Ovary (tissue), 9 donors: ENCODE results near the gene APOBEC4. TPM values are rescaled to one million over a fixed set of nuclear protein-coding genes. Genes with fewer than 3 reads are reported as not detected.

Experiments
- DNase-seq, 5 donors: peaks; one replicate each; pipeline ENCODE4 v3.0.0-alpha.2; 2019 to 2020
- H3K27ac ChIP-seq, 2 donors: fragments of 200-600 bp; one replicate each; pipeline versions ENCODE4 v1.5.1 to v1.8.0; 2019 to 2022
- H3K27me3 ChIP-seq: fragments of 200-600 bp; one replicate; pipeline ENCODE4 v1.8.0; 2022
- H3K36me3 ChIP-seq: fragments of 200-600 bp; sonication (generic); one replicate; pipeline ENCODE4 v1.5.1; 2019
- H3K4me1 ChIP-seq: one replicate; pipeline ENCODE4 v1.8.1; 2013; ENCODE audit warnings: mild to moderate bottlenecking, moderate library complexity; ENCODE audit not compliant: insufficient read depth
- H3K4me3 ChIP-seq: fragments of 200-600 bp; sonication (generic); one replicate; pipeline ENCODE4 v1.5.1; 2017
- H3K9me3 ChIP-seq, 2 donors: fragments of 200-600 bp in 1 of 2; sonication (generic) in 1 of 2; one replicate each; pipeline versions ENCODE4 v1.5.1 to v1.8.1; 2013 to 2019; ENCODE audit warnings: mild to moderate bottlenecking in 1 of 2, moderate library complexity in 1 of 2
- EP300 ChIP-seq: sonication (generic); formaldehyde crosslinking; IDR thresholded peaks from one replicate; pipeline ENCODE4 v1.6.1; 2017; ENCODE audit warnings: antibody characterized with exemption
- POLR2A ChIP-seq: fragments of 450-650 bp; IDR thresholded peaks from one replicate; pipeline ENCODE4 v1.6.1; 2017; ENCODE audit warnings: antibody characterized with exemption, mild to moderate bottlenecking, moderate library complexity
- WGBS, 3 donors: extraction: QIAGEN DNeasy Blood & Tissue Kit in 1 of 3; methylation state at CpG; one replicate each; pipeline versions ENCODE4 v1.1.5 to v1.1.7; 2013 to 2017; 5-methylcytosine and 5-hydroxymethylcytosine counted together
- intact Hi-C, 4 donors: fragments of 100-400 bp; cut with DNase I; formaldehyde crosslinking; loops; one replicate each; pipeline versions ENCODE4 v1.11.0 to v1.15.1; 2022 to 2023
- polyA plus RNA-seq, 2 donors: library from polyadenylated mRNA; stranded (reverse); fragments of 200-250 nt in 1 of 2; fragments of 350-450 nt in 1 of 2; fragmentation: Illumina TruSeq in 1 of 2; extraction: RNeasy Lipid Tissue Mini Kit (QIAGEN cat#74804) in 1 of 2; gene quantifications; one replicate each; pipeline ENCODE4 v1.2.3, GENCODE V29; 2013 to 2014
- total RNA-seq, 7 donors: library from RNA; depleted of rRNA in 2 of 7; stranded (reverse); fragments of >200 nt in 2 of 7; fragmentation: NEBNext Ultra II Directional in 3 of 7; extraction: Animal tissue kit (Norgen Biotek cat#: 25700) in 3 of 7; gene quantifications; one replicate each; pipeline versions ENCODE4 v1.1.0 to v1.2.4, GENCODE V29; 2016 to 2023
- TF ChIP-seq, protein P1 (sequence below), 3 donors: fragments of 450-650 bp in 2 of 3; fragments of 200-600 bp in 1 of 3; IDR thresholded peaks; one replicate each; pipeline versions ENCODE4 v1.5.1 to v1.8.0; 2016 to 2022; ENCODE audit warnings: antibody characterized with exemption in 3 of 3, mild to moderate bottlenecking in 1 of 3
- donor health status: DM: no; HTN: no; CAD: no; lungs with moderate emphysema.
- donor health status: DM: no; HTN: no; CAD: no.
- donor health status: Bipolar disorder and iron deficiency.
- donor health status: DM: yes; HTN: yes; CAD: no.
- donor health status: DM: no; HTN: no; CAD: no.
- donor health status: DM: yes; HTN: yes; CAD: no.

The APOBEC4 gene
- total and polyA plus RNA-seq, 9 donors: 0.12 to 2.0 (median 0.46) TPM; not detected in 5

DNA sequence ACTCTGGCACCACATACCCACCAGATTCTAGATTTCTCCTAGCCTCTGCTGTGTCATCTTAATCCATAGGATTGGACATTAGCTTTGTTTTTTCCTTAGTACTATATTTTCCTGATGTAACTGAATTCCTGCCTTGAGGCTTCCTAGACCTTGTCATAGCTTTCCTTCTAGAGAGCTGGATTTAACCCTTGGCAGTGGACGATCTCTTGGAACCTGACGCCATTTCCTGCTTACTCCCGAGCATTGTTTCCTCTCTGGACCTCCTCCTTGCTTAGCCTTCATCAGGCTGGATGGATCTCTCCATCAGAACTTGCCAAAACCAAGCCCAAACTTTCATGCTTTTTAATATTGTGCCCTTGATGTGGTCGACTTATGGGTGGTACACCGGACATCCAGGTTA lies 1.5 kb downstream of the APOBEC4 start:
- intact Hi-C loops: loop anchor here in 1 of 4 donors (5.0 kb wide), 1 partner anchor 266 kb away; no protein-coding TSS in a partner anchor
- DNase-seq: no peak

DNA sequence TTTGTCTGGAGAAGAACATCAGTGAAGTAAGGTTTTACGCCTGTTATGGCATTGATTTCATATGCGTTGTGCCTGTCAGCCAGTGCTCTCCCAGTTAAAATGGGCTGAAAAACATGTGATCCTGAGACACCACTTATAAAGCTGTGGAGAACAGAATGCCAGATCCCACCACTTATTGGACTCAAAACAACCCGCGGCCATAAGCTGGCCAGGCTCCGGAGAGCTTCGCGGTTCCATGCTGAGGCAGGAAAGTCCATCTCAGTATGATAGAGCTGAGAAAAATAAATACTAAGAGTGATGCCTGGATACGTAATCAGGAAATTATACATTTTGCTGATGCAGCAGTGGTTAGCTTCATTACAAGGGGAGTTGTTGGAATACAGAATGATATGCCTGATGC lies 5.1 kb downstream of the APOBEC4 start:
- TF ChIP-seq POLR2A: no peak
- no peak for TF ChIP-seq EP300
- TF ChIP-seq, protein P1, sequence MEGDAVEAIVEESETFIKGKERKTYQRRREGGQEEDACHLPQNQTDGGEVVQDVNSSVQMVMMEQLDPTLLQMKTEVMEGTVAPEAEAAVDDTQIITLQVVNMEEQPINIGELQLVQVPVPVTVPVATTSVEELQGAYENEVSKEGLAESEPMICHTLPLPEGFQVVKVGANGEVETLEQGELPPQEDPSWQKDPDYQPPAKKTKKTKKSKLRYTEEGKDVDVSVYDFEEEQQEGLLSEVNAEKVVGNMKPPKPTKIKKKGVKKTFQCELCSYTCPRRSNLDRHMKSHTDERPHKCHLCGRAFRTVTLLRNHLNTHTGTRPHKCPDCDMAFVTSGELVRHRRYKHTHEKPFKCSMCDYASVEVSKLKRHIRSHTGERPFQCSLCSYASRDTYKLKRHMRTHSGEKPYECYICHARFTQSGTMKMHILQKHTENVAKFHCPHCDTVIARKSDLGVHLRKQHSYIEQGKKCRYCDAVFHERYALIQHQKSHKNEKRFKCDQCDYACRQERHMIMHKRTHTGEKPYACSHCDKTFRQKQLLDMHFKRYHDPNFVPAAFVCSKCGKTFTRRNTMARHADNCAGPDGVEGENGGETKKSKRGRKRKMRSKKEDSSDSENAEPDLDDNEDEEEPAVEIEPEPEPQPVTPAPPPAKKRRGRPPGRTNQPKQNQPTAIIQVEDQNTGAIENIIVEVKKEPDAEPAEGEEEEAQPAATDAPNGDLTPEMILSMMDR (IDR thresholded peaks at IDR 0.05): no peak
- intact Hi-C loops: no loop called here
- H3K27ac ChIP-seq: no peak overlapping the region
- WGBS, 3 donors: 95 to 98% (median 98%) methylated on average over 8 of the region's 8 CpGs
- H3K27me3 ChIP-seq: no peaks in the 10 kb centered on the region
- no peak overlapping the region for H3K4me3 ChIP-seq
- H3K36me3 ChIP-seq: no peaks in the 10 kb centered on the region
- no peaks in the 10 kb centered on the region for H3K9me3 ChIP-seq
- no peaks in the 10 kb centered on the region for H3K4me1 ChIP-seq
- DNase-seq: no peak

More for the DNA sequence above, 1.5 kb downstream of the APOBEC4 start:
- no peaks in the 10 kb centered on the region for H3K27me3 ChIP-seq
- H3K4me1 ChIP-seq: no peaks in the 10 kb centered on the region
- no peaks in the 10 kb centered on the region for H3K9me3 ChIP-seq
- 84 to 85% (median 85%) methylated on average over 5 of the region's 5 CpGs for WGBS, 3 donors
- H3K4me3 ChIP-seq: no peak overlapping the region
- no peak overlapping the region for H3K27ac ChIP-seq
- TF ChIP-seq, protein P1 (IDR thresholded peaks at IDR 0.05): no peak
- no peak for TF ChIP-seq EP300
- TF ChIP-seq POLR2A: no peak
- H3K36me3 ChIP-seq: no peaks in the 10 kb centered on the region

DNA sequence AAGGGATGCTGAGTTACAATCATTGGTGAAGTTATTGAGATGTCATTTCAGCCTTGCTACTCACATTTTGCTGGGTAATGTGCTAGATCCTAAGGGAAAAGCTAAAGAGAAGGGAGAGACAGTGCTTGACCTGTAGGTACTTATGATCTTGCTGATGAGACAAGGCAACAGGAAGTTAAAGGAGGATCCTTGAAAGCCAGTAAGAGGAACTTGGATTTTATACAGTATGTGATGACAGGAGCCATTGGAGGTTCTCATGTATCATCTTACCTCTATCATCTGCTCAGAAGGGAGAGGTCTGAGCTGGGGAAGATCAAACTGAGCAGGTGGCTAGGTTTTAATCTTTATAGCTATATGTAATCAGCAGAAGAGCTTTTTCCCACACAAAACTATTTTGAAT lies 6.3 kb downstream of the APOBEC4 start:
- Histone ChIP-seq H3K27ac (no peak overlapping the region), H3K4me1 (no peaks in the 10 kb centered on the region), H3K36me3 (no peaks in the 10 kb centered on the region), H3K4me3 (no peak overlapping the region), H3K27me3 (no peaks in the 10 kb centered on the region), H3K9me3 (no peaks in the 10 kb centered on the region)
- no peak for DNase-seq
- intact Hi-C loops: no loop called here
- TF ChIP-seq POLR2A (no peak), EP300 (no peak)
- TF ChIP-seq, protein P1 (IDR thresholded peaks at IDR 0.05): no peak

DNA sequence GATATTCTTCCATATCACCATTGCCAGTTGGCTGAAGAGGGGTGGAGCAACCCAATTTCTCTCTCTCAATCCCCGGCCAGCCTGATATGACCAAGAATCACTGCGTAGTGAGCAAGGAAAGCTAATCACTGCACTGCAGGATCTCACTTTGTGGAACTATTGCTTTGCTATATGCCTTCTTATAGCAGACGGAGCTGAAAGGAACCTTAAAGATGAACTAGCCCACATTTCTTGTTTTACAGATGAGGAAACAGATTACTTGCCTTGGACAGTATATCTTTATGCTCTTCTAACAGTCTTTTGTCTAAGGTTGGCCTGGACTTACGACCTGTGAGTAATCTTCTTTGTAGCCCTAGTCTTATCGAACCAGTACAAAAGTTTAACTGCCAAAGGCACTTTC lies 7.6 kb downstream of the APOBEC4 start:
- 94 to 97% (median 95%) methylated on average over 5 of the region's 5 CpGs for WGBS, 3 donors
- Histone ChIP-seq H3K36me3 (no peaks in the 10 kb centered on the region), H3K27me3 (no peaks in the 10 kb centered on the region), H3K9me3 (no peaks in the 10 kb centered on the region), H3K4me3 (no peak overlapping the region), H3K27ac (no peak overlapping the region), H3K4me1 (no peaks in the 10 kb centered on the region)
- TF ChIP-seq EP300 (no peak), POLR2A (no peak)
- TF ChIP-seq, protein P1 (IDR thresholded peaks at IDR 0.05): no peak
- no peak for DNase-seq
- intact Hi-C loops: no loop called here
